ENCODE measurements around the gene YLPM1. TPM values are rescaled to one million over a fixed set of nuclear protein-coding genes. Genes with fewer than 3 reads are reported as not detected.
A peak's percentile ranks its signal among the peaks of the same experiment; 100 is the strongest.

YLPM1 gene
- total RNA-seq, 2 donors from 2014 or later, result 28.3 to 31.5 TPM

- DNase-seq, result no peak
Observed at GRCh38 chr14:74786796-74787315, 23.7 kb downstream of the YLPM1 start.

GRCh38 chr14:74792249-74793039, 29.3 kb downstream of the YLPM1 start:
- ATAC-seq (no peak), DNase-seq (no peak)
- intact Hi-C loops (cut with DNase I), result no loop called here

More at GRCh38 chr14:74786796-74787315, 23.7 kb downstream of the YLPM1 start:
- ATAC-seq, result no peak
- intact Hi-C loops (cut with DNase I), result no loop called here

GRCh38 chr14:74793506-74794155, 30.5 kb downstream of the YLPM1 start:
- intact Hi-C loops (cut with DNase I), result no loop called here

GRCh38 chr14:74794947-74795346, 31.8 kb downstream of the YLPM1 start:
- no peak for DNase-seq
- ATAC-seq, result no peak
- intact Hi-C loops (cut with DNase I), result no loop called here

More at GRCh38 chr14:74793506-74794155, 30.5 kb downstream of the YLPM1 start:
- ATAC-seq, result no peak
- DNase-seq, result no peak

- no peak for ATAC-seq
- intact Hi-C loops (cut with DNase I), result loop anchor here in 1 of 2 donors (10.0 kb wide), 1 partner anchor 195 kb away; no protein-coding TSS in a partner anchor
Observed at GRCh38 chr14:74799765-74800164, 36.6 kb downstream of the YLPM1 start.

GRCh38 chr14:74800780-74801179, 37.7 kb downstream of the YLPM1 start:
- intact Hi-C loops (cut with DNase I), result loop anchor here in 1 of 2 donors (10.0 kb wide), 1 partner anchor 196 kb away; no protein-coding TSS in a partner anchor
- no peak for ATAC-seq

More at GRCh38 chr14:74799765-74800164, 36.6 kb downstream of the YLPM1 start:
- no peak for DNase-seq

GRCh38 chr14:74801396-74801795, 38.3 kb downstream of the YLPM1 start:
- no peak for DNase-seq
- intact Hi-C loops (cut with DNase I), result loop anchor here in 1 of 2 donors (10.0 kb wide), 1 partner anchor 197 kb away; no protein-coding TSS in a partner anchor
- ATAC-seq, result no peak

More at GRCh38 chr14:74800780-74801179, 37.7 kb downstream of the YLPM1 start:
- no peak for DNase-seq

GRCh38 chr14:74804219-74804825, 41.2 kb downstream of the YLPM1 start:
- ATAC-seq (peak in 1 of 2 donors; percentile 57), DNase-seq (no peak)
- intact Hi-C loops (cut with DNase I), result loop anchor here in 1 of 2 donors (10.0 kb wide), 1 partner anchor 200 kb away; no protein-coding TSS in a partner anchor

GRCh38 chr14:74807853-74808545, 44.9 kb downstream of the YLPM1 start:
- ATAC-seq (no peak), DNase-seq (no peak)
- intact Hi-C loops (cut with DNase I), result loop anchor here in 1 of 2 donors (10.0 kb wide), 1 partner anchor 203 kb away; no protein-coding TSS in a partner anchor

GRCh38 chr14:74816124-74816523, 53.0 kb downstream of the YLPM1 start:
- intact Hi-C loops (cut with DNase I), result no loop called here
- ATAC-seq (no peak), DNase-seq (no peak)

- DNase-seq (no peak), ATAC-seq (no peak)
- intact Hi-C loops (cut with DNase I), result no loop called here
Observed at GRCh38 chr14:74820288-74820687, 57.2 kb downstream of the YLPM1 start.

- intact Hi-C loops (cut with DNase I), result no loop called here
- DNase-seq (no peak), ATAC-seq (no peak)
Observed at GRCh38 chr14:74821267-74821915, 58.3 kb downstream of the YLPM1 start.

GRCh38 chr14:74824997-74825396, 61.9 kb downstream of the YLPM1 start:
- intact Hi-C loops (cut with DNase I), result no loop called here
- ATAC-seq (no peak), DNase-seq (no peak)

GRCh38 chr14:74826574-74826973, 63.5 kb downstream of the YLPM1 start:
- DNase-seq (no peak), ATAC-seq (no peak)
- intact Hi-C loops (cut with DNase I), result no loop called here

- DNase-seq, result no peak
- ATAC-seq, result no peak
- intact Hi-C loops (cut with DNase I), result no loop called here
Observed at GRCh38 chr14:74829251-74829650, 66.1 kb downstream of the YLPM1 start.

GRCh38 chr14:74832849-74833248, 69.7 kb downstream of the YLPM1 start:
- DNase-seq (no peak), ATAC-seq (no peak)
- intact Hi-C loops (cut with DNase I), result no loop called here

- intact Hi-C loops (cut with DNase I), result no loop called here
- ATAC-seq (no peak), DNase-seq (no peak)
Observed at GRCh38 chr14:74834692-74835392, 71.7 kb downstream of the YLPM1 start.

All from left cardiac atrium (tissue), 4 donors.